Cardiac fibroblast (primary cell): Measurements from ENCODE around the gene MIOS.

Experiments used
- DNase-seq, 2 donors: peaks; one replicate each; pipeline versions ENCODE4 v3.0.0 to v3.0.0-alpha.2; 2010; ENCODE audit warnings: low read depth in 2 of 2
- H3K4me3 ChIP-seq, 2 donors: replicated peaks in 1 of 2; 1 replicate in 1 of 2; 2 replicates in 1 of 2; pipeline ENCODE4 v1.5.1; 2011; ENCODE audit warnings: low read depth in 2 of 2, low read length in 2 of 2, mild to moderate bottlenecking in 2 of 2, moderate library complexity in 1 of 2
- TF ChIP-seq, protein P1 (sequence below): IDR thresholded peaks from one replicate; pipeline ENCODE4 v1.5.1; 2011; ENCODE audit warnings: low read depth, mild to moderate bottlenecking, low read length, inconsistent platforms

The MIOS gene

GRCh38 chr7:7524121-7524520, 42.6 kb upstream of the MIOS start:
- peak in 1 of 2 donors; percentile 55 for DNase-seq
- TF ChIP-seq, protein P1, sequence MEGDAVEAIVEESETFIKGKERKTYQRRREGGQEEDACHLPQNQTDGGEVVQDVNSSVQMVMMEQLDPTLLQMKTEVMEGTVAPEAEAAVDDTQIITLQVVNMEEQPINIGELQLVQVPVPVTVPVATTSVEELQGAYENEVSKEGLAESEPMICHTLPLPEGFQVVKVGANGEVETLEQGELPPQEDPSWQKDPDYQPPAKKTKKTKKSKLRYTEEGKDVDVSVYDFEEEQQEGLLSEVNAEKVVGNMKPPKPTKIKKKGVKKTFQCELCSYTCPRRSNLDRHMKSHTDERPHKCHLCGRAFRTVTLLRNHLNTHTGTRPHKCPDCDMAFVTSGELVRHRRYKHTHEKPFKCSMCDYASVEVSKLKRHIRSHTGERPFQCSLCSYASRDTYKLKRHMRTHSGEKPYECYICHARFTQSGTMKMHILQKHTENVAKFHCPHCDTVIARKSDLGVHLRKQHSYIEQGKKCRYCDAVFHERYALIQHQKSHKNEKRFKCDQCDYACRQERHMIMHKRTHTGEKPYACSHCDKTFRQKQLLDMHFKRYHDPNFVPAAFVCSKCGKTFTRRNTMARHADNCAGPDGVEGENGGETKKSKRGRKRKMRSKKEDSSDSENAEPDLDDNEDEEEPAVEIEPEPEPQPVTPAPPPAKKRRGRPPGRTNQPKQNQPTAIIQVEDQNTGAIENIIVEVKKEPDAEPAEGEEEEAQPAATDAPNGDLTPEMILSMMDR = no peak
- H3K4me3 ChIP-seq = no peak overlapping the region

DNA sequence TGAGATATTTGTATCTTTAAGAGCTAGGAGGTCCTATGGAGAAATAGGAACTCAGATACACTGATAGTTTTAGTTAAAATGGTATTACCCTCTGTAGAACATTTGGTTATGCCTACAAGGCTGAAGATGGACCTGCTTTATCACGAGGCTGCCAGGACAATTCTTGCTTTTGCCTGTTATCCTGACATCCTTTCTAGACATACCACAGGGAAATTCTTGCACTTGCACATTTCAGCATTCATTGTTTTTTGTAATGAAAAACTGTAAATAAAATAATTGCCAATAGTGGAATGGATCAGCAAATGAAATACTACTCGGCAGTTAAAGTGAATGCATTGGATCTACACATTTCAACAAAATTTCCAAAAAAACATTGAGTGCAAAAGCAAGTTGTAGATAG, 40.7 kb upstream of the MIOS start:
- TF ChIP-seq, protein P1 = no peak
- no peak overlapping the region for H3K4me3 ChIP-seq
- no peak for DNase-seq

DNA sequence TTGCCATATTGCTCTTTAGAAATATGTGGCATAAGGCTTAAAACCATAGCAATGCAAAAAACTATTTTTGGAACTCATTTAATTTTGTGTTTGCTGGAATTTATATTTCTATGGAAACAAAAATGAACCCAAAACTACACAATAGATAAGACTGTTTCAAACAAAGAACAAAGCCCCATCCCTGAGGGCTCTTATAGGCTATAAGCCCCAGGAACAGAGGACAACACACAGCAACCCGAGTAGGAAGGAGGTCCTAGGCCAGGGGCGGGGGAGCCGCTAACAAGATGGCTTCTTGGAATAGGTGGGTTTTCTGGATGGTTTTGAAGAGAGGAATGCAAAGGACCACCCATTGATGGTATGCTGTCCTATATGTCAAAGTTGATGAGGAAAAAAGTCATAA, 39.6 kb upstream of the MIOS start:
- TF ChIP-seq, protein P1 = no peak
- H3K4me3 ChIP-seq = no peak overlapping the region
- no peak for DNase-seq

GRCh38 chr7:7529328-7529727, 37.4 kb upstream of the MIOS start:
- no peak for DNase-seq
- TF ChIP-seq, protein P1 = no peak
- H3K4me3 ChIP-seq = no peak overlapping the region

GRCh38 chr7:7533831-7534430, 32.8 kb upstream of the MIOS start:
- no peak for DNase-seq
- H3K4me3 ChIP-seq = no peak overlapping the region
- TF ChIP-seq, protein P1 = no peak

DNA sequence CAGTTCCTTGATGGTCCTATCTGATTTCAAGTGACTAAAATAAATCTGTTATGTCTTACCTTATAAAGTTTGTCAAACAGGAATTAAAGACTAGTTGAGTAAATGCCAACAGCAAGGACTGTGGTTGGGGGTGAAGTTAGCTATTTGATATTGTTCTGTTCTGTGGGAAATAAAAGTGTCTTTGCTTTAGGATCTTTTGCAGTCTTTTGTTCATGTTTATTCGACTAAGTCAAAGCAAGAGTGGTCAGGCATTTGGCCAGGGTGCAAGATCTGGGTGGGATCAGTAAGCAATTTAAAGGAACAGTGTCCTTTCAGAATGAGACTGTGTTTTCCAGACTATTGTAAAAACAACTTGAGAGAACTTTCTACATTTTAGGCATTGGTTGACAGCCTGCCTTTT, 31.0 kb upstream of the MIOS start, which contains the start of gene COL28A1:
TSS of gene COL28A1 (minus strand) at position 183 of the 400 bp plus-strand sequence. CDS start 2,998 bp downstream, outside the sequence.
- no peak for DNase-seq
- H3K4me3 ChIP-seq = no peak within 1 kb of the TSS
- TF ChIP-seq, protein P1 = no peak
